Tibial nerve (tissue), 4 donors: ENCODE data around the gene CCDC107.
A peak's percentile ranks its signal among the peaks of the same experiment; 100 is the strongest.

Experiments used
- EP300 ChIP-seq, 2 donors: sonication (generic); formaldehyde crosslinking; IDR thresholded peaks; one replicate each; pipeline ENCODE4 v1.6.1; 2017; ENCODE audit warnings: antibody characterized with exemption in 2 of 2, mild to moderate bottlenecking in 1 of 2
- TF ChIP-seq, protein P1 (sequence below), 5 experiments: fragments of 200-600 bp in 3 of 5; fragments of 450-650 bp in 2 of 5; sonication (generic) in 3 of 5; IDR thresholded peaks; one replicate each; pipeline ENCODE4 v1.5.1; 2016 to 2019; ENCODE audit warnings: antibody characterized with exemption in 5 of 5, mild to moderate bottlenecking in 3 of 5, moderate library complexity in 2 of 5

GRCh38 chr9:35690614-35691333, 32.7 kb downstream of the CCDC107 start:
- TF ChIP-seq EP300 (IDR thresholded peaks at IDR 0.05): peak in 1 of 2 donors; percentile 75
- TF ChIP-seq, protein P1, sequence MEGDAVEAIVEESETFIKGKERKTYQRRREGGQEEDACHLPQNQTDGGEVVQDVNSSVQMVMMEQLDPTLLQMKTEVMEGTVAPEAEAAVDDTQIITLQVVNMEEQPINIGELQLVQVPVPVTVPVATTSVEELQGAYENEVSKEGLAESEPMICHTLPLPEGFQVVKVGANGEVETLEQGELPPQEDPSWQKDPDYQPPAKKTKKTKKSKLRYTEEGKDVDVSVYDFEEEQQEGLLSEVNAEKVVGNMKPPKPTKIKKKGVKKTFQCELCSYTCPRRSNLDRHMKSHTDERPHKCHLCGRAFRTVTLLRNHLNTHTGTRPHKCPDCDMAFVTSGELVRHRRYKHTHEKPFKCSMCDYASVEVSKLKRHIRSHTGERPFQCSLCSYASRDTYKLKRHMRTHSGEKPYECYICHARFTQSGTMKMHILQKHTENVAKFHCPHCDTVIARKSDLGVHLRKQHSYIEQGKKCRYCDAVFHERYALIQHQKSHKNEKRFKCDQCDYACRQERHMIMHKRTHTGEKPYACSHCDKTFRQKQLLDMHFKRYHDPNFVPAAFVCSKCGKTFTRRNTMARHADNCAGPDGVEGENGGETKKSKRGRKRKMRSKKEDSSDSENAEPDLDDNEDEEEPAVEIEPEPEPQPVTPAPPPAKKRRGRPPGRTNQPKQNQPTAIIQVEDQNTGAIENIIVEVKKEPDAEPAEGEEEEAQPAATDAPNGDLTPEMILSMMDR (IDR thresholded peaks at IDR 0.05): no peak
